GM12878 (cell line): ENCODE results near the gene ALDH1A1. TPM values are rescaled to one million over a fixed set of nuclear protein-coding genes. Genes with fewer than 3 reads are reported as not detected.

Experiments used
- ATAC-seq: fragments of 200-7000 bp; cut with Tn5 transposase; 3 replicates; pipeline ENCODE4 v1.9.1; 2020; ENCODE audit warnings: mild to moderate bottlenecking, moderate library complexity
- BruUV-seq: library from RNA; stranded (reverse); fragments of 400-500 nt; replicated peaks from 2 replicates; lab custom pipeline; 2021; lab: Mats Ljungman, UMichigan
- CTCF ChIA-PET: fragments of 300-600 bp; sonication (Branson Sonifier 250); formaldehyde crosslinking; extraction: SDS; loops from one replicate; lab custom pipeline; 2021; ENCODE audit warnings: inconsistent platforms; lab: Yijun Ruan, JAX
- POLR2A ChIA-PET: fragments of 350-600 bp; formaldehyde crosslinking; extraction: SDS; loops from one replicate; lab custom pipeline; 2021; ENCODE audit warnings: inconsistent platforms; lab: Charles Lee
- RAD21 ChIA-PET: fragments of 300-600 bp; sonication (Branson Sonifier 250); formaldehyde crosslinking; loops from one replicate; lab custom pipeline; 2023; ENCODE audit warnings: antibody characterized with exemption; ENCODE audit not compliant: unreplicated experiment; lab: Charles Lee
- SMC1A ChIA-PET: fragments of 300-600 bp; sonication (Branson Sonifier 250); formaldehyde crosslinking; loops from one replicate; lab custom pipeline; 2023; ENCODE audit not compliant: unreplicated experiment, uncharacterized antibody; lab: Charles Lee
- DNase-seq: peaks from one replicate; pipeline ENCODE4 v3.0.0-alpha.2; 2011; ENCODE audit warnings: low read depth, low spot score
- FAIRE-seq: peaks from 3 replicates; lab custom pipeline; 2011; peaks lifted over from hg19 to GRCh38; lab: Jason Lieb, UNC
- H2AFZ ChIP-seq: 2 replicates; pipeline ENCODE4 v1.6.0; 2011; ENCODE audit warnings: low read depth, low read length, control low read depth; ENCODE audit not compliant: control insufficient read depth
- H3K27ac ChIP-seq: 2 replicates; pipeline ENCODE4 v1.5.1; 2011; ENCODE audit warnings: control low read depth; ENCODE audit not compliant: control insufficient read depth, insufficient read depth
- H3K27me3 ChIP-seq, 2 experiments: replicated peaks in 1 of 2; 2 replicates each; pipeline versions ENCODE4 v1.6.0 to v1.6.1; 2011; ENCODE audit warnings: low read length in 1 of 2; ENCODE audit not compliant: control insufficient read depth in 2 of 2, insufficient read depth in 2 of 2
- H3K36me3 ChIP-seq, 2 experiments: 2 replicates each; pipeline ENCODE4 v1.5.1; 2011; ENCODE audit warnings: low read length in 1 of 2; ENCODE audit not compliant: control insufficient read depth in 2 of 2, insufficient read depth in 2 of 2
- H3K4me1 ChIP-seq: 2 replicates; pipeline ENCODE4 v1.6.1; 2011; ENCODE audit warnings: mild to moderate bottlenecking, low read length, moderate library complexity, mixed read lengths; ENCODE audit not compliant: control insufficient read depth, insufficient read depth
- H3K4me2 ChIP-seq: 2 replicates; pipeline ENCODE4 v1.6.0; 2011; ENCODE audit warnings: control low read depth; ENCODE audit not compliant: control insufficient read depth, insufficient read depth
- H3K4me3 ChIP-seq: fragments of 200-600 bp; sonication (generic); 2 replicates; pipeline ENCODE4 v1.5.1; 2016
- H3K79me2 ChIP-seq: 2 replicates; pipeline ENCODE4 v1.6.0; 2011; ENCODE audit warnings: low read length; ENCODE audit not compliant: control insufficient read depth, insufficient read depth
- H3K9ac ChIP-seq: 2 replicates; pipeline ENCODE4 v1.8.0; 2011; ENCODE audit warnings: low read length, control low read depth, mixed read lengths; ENCODE audit not compliant: control insufficient read depth, insufficient read depth
- H3K9me3 ChIP-seq: replicated peaks from 3 replicates; pipeline ENCODE4 v1.5.1; 2011; ENCODE audit warnings: mild to moderate bottlenecking, low read length; ENCODE audit not compliant: control insufficient read depth, insufficient read depth
- H4K20me1 ChIP-seq: 2 replicates; pipeline ENCODE4 v1.6.0; 2011; ENCODE audit not compliant: control insufficient read depth, insufficient read depth
- ASH2L ChIP-seq: fragments of 300-600, 200-600 bp; sonication (generic); IDR thresholded peaks from 2 replicates; pipeline ENCODE4 v1.6.1; 2017; ENCODE audit warnings: low read depth, mild to moderate bottlenecking, borderline replicate concordance
- E2F4 ChIP-seq: IDR thresholded peaks from 2 replicates; pipeline ENCODE4 v1.6.1; 2012; ENCODE audit warnings: low read depth, low read length, improper control_type of control experiment
- FOS ChIP-seq: IDR thresholded peaks from 3 replicates; pipeline ENCODE4 v1.6.1; 2011; ENCODE audit warnings: borderline replicate concordance; ENCODE audit not compliant: insufficient read length; ENCODE audit errors: extremely low read depth
- IRF4 ChIP-seq: IDR thresholded peaks from 2 replicates; pipeline ENCODE4 v1.6.1; 2011; ENCODE audit warnings: low read depth, low read length
- KDM1A ChIP-seq: fragments of 200-600 bp; sonication (generic); IDR thresholded peaks from 2 replicates; pipeline ENCODE4 v1.6.1; 2016; ENCODE audit warnings: borderline replicate concordance
- NBN ChIP-seq: fragments of 450-650 bp; IDR thresholded peaks from 2 replicates; pipeline ENCODE4 v1.6.1; 2016
- NFIC ChIP-seq: IDR thresholded peaks from 2 replicates; pipeline ENCODE4 v1.6.1; 2012; ENCODE audit warnings: low read depth, mild to moderate bottlenecking, inconsistent platforms, low read length, moderate library complexity
- NFYA ChIP-seq: IDR thresholded peaks from 2 replicates; pipeline ENCODE4 v1.6.1; 2011; ENCODE audit warnings: low read depth, mild to moderate bottlenecking, low read length, improper control_type of control experiment, borderline replicate concordance
- RAD21 ChIP-seq: IDR thresholded peaks from 2 replicates; pipeline ENCODE4 v1.6.1; 2011; ENCODE audit warnings: mild to moderate bottlenecking, low read depth, low read length, moderate library complexity; ENCODE audit not compliant: insufficient read depth
- RAD51 ChIP-seq: fragments of 450-650 bp; IDR thresholded peaks from 2 replicates; pipeline ENCODE4 v1.6.1; 2016; ENCODE audit warnings: moderate library complexity, mild to moderate bottlenecking, inconsistent platforms
- SPI1 ChIP-seq: IDR thresholded peaks from 2 replicates; pipeline ENCODE4 v1.6.1; 2011; ENCODE audit warnings: low read depth, mild to moderate bottlenecking, low read length, moderate library complexity, borderline replicate concordance; ENCODE audit not compliant: insufficient read depth
- TCF3 ChIP-seq: IDR thresholded peaks from 2 replicates; pipeline ENCODE4 v1.6.1; 2012; ENCODE audit warnings: low read depth, mild to moderate bottlenecking, low read length, borderline replicate concordance; ENCODE audit not compliant: insufficient read depth
- WRNIP1 ChIP-seq: IDR thresholded peaks from 2 replicates; pipeline ENCODE4 v1.6.1; 2011; ENCODE audit warnings: low read depth, low read length, improper control_type of control experiment, borderline replicate concordance
- ZBTB40 ChIP-seq: fragments of 450-650 bp; IDR thresholded peaks from 2 replicates; pipeline ENCODE4 v1.6.1; 2016; ENCODE audit warnings: mild to moderate bottlenecking, moderate library complexity, borderline replicate concordance
- ZNF24 ChIP-seq: fragments of 450-650 bp; IDR thresholded peaks from 2 replicates; pipeline ENCODE4 v1.6.1; 2017; ENCODE audit warnings: antibody characterized with exemption, mild to moderate bottlenecking
- ZSCAN29 ChIP-seq: fragments of 450-650 bp; IDR thresholded peaks from 2 replicates; pipeline ENCODE4 v1.6.1; 2017; ENCODE audit warnings: mild to moderate bottlenecking, moderate library complexity
- WGBS: methylation state at CpG from one replicate; pipeline ENCODE4 v1.1.6; 2016; ENCODE audit warnings: low lambda C conversion rate; ENCODE audit not compliant: insufficient replicate concordance, insufficient coverage; ENCODE audit errors: missing lambda C conversion rate; 5-methylcytosine and 5-hydroxymethylcytosine counted together
- in situ Hi-C: fragments of 300-500 bp; cut with MboI; formaldehyde crosslinking; loops from 9 replicates; pipeline ENCODE4 v1.14.3; 2018; ENCODE audit warnings: mixed read lengths
- intact Hi-C: fragments of 100-400 bp; cut with micrococcal nuclease; formaldehyde crosslinking; loops from one replicate; pipeline ENCODE4 v1.14.2; 2022; ENCODE audit not compliant: unreplicated experiment
- polyA plus RNA-seq, 11 experiments: library from polyadenylated mRNA; depleted of rRNA in 4 of 11; unstranded in 6 of 11; stranded (reverse) in 5 of 11; fragments of >200 nt; fragmentation: Nextera tagmentation in 4 of 11; fragmentation: Illumina TruSeq in 1 of 11; extraction: Ambion mirVana in 4 of 11; extraction: Trizol in 1 of 11; gene quantifications; 1 replicate in 1 of 11; 2 replicates in 10 of 11; pipeline versions ENCODE4 v1.2.1 to v1.2.3, GENCODE V29; 2011 to 2016; ENCODE audit warnings: inconsistent platforms in 2 of 11, missing spikeins in 2 of 11, low read depth in 1 of 11
- total RNA-seq, 4 experiments: library from RNA; depleted of rRNA in 3 of 4; stranded (reverse); fragments of >200 nt in 3 of 4; fragmentation: Illumina TruSeq in 1 of 4; extraction: Trizol in 1 of 4; gene quantifications; 2 replicates each; pipeline versions ENCODE4 v1.2.1 to v1.2.3, GENCODE V29; 2013 to 2021
- TF ChIP-seq, protein P1 (sequence below): IDR thresholded peaks from 2 replicates; pipeline ENCODE4 v1.6.1; 2011; ENCODE audit warnings: low read depth, mild to moderate bottlenecking, low read length, moderate library complexity, borderline replicate concordance; ENCODE audit errors: extremely low read depth

The ALDH1A1 gene
- total and polyA plus RNA-seq, 10 of the 15 experiments (the other 5 are each of a cell fraction or from before 2014, with no cell fraction given): 0.03 to 0.54 TPM; not detected in 8

- no peak for ATAC-seq
- TF ChIP-seq ZBTB40: no peak
- no peak for TF ChIP-seq ZNF24
- TF ChIP-seq NFIC: no peak
- TF ChIP-seq RAD51: no peak
- no peak for TF ChIP-seq NBN
- TF ChIP-seq WRNIP1: no peak
- TF ChIP-seq RAD21: no peak
- TF ChIP-seq ZSCAN29: no peak
- TF ChIP-seq, protein P1, sequence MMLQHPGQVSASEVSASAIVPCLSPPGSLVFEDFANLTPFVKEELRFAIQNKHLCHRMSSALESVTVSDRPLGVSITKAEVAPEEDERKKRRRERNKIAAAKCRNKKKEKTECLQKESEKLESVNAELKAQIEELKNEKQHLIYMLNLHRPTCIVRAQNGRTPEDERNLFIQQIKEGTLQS: no peak
- no peak for TF ChIP-seq IRF4
- no peak for TF ChIP-seq NFYA
- no peak for TF ChIP-seq TCF3
- no peak for TF ChIP-seq E2F4
- no peak for TF ChIP-seq ASH2L
- no peak for TF ChIP-seq KDM1A
- TF ChIP-seq FOS: no peak
- TF ChIP-seq SPI1: no peak
- CTCF ChIA-PET: no interaction called here
- in situ Hi-C loops (no loop called here), intact Hi-C loops (no loop called here)
- Histone ChIP-seq H3K4me3 (no peak overlapping the region), H2AFZ (no peak overlapping the region), H3K4me2 (no peak overlapping the region), H3K9ac (no peak overlapping the region), H3K9me3 (no peaks in the 10 kb centered on the region), H3K79me2 (no peaks in the 10 kb centered on the region), H4K20me1 (no peaks in the 10 kb centered on the region), H3K36me3 (no peaks in the 10 kb centered on the region), H3K27me3 (no peaks in the 10 kb centered on the region), H3K4me1 (no peaks in the 10 kb centered on the region), H3K27ac (no peak overlapping the region)
- WGBS: 5% methylated on average over 1 of the region's 1 CpG
- RAD21 ChIA-PET: no interaction called here
- FAIRE-seq: no peak
- BruUV-seq: no TSS peak
- SMC1A ChIA-PET: no interaction called here
- DNase-seq: no peak
- POLR2A ChIA-PET: no interaction called here
These were observed 28.6 kb downstream of the ALDH1A1 start for GRCh38 chr9:72924154-72924790.
